ENCODE data around the gene PCDHGA4.
"Not testable (repeated sequence)": the region's sequence is repeated elsewhere in the genome, so short reads cannot be mapped to it uniquely, and the experiment has no call there.

DNA sequence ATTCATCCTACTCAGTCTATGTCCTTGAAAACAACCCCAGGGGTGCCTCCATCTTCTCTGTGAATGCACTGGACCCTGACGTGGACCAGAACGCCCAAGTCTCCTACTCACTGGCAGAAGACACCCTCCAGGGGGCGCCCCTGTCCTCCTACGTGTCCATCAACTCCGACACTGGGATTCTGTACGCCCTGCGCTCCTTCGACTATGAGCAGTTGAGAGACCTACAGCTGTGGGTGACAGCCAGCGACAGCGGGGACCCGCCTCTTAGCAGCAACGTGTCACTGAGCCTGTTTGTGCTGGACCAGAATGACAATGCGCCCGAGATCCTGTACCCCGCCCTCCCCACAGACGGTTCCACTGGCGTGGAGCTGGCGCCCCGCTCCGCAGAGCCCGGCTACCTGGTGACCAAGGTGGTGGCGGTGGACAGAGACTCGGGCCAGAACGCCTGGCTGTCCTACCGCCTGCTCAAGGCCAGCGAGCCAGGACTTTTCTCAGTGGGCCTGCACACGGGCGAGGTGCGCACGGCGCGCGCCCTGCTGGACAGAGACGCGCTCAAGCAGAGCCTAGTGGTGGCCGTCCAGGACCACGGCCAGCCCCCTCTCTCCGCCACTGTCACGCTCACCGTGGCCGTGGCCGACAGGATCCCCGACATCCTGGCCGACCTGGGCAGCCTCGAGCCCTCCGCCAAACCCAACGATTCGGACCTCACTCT, 20.8 kb downstream of the PCDHGA4 start:
- TF ChIP-seq, protein P1, sequence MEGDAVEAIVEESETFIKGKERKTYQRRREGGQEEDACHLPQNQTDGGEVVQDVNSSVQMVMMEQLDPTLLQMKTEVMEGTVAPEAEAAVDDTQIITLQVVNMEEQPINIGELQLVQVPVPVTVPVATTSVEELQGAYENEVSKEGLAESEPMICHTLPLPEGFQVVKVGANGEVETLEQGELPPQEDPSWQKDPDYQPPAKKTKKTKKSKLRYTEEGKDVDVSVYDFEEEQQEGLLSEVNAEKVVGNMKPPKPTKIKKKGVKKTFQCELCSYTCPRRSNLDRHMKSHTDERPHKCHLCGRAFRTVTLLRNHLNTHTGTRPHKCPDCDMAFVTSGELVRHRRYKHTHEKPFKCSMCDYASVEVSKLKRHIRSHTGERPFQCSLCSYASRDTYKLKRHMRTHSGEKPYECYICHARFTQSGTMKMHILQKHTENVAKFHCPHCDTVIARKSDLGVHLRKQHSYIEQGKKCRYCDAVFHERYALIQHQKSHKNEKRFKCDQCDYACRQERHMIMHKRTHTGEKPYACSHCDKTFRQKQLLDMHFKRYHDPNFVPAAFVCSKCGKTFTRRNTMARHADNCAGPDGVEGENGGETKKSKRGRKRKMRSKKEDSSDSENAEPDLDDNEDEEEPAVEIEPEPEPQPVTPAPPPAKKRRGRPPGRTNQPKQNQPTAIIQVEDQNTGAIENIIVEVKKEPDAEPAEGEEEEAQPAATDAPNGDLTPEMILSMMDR (IDR thresholded peaks at IDR 0.05; ENCODE audit: low read depth, low read length, missing input control) = not testable (repeated sequence)
- TF ChIP-seq TAF1 (conservative IDR thresholded peaks at IDR 0.05); YY1 (IDR thresholded peaks at IDR 0.05); RAD21 (IDR thresholded peaks at IDR 0.05); JUND (IDR thresholded peaks at IDR 0.05); SP1 (IDR thresholded peaks at IDR 0.05); FOXA1 (IDR thresholded peaks at IDR 0.05): not testable (repeated sequence)
- TF ChIP-seq, protein P2, sequence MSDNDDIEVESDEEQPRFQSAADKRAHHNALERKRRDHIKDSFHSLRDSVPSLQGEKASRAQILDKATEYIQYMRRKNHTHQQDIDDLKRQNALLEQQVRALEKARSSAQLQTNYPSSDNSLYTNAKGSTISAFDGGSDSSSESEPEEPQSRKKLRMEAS (IDR thresholded peaks at IDR 0.05) = not testable (repeated sequence)
- TF ChIP-seq, protein P3, sequence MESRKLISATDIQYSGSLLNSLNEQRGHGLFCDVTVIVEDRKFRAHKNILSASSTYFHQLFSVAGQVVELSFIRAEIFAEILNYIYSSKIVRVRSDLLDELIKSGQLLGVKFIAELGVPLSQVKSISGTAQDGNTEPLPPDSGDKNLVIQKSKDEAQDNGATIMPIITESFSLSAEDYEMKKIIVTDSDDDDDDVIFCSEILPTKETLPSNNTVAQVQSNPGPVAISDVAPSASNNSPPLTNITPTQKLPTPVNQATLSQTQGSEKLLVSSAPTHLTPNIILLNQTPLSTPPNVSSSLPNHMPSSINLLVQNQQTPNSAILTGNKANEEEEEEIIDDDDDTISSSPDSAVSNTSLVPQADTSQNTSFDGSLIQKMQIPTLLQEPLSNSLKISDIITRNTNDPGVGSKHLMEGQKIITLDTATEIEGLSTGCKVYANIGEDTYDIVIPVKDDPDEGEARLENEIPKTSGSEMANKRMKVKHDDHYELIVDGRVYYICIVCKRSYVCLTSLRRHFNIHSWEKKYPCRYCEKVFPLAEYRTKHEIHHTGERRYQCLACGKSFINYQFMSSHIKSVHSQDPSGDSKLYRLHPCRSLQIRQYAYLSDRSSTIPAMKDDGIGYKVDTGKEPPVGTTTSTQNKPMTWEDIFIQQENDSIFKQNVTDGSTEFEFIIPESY (IDR thresholded peaks at IDR 0.05) = not testable (repeated sequence)

Measured in liver (tissue), 3 donors.